Measurements from ENCODE around the gene NSUN6. TPM values are rescaled to one million over a fixed set of nuclear protein-coding genes. Genes with fewer than 3 reads are reported as not detected.

The NSUN6 gene
- total and polyA plus RNA-seq, 8 donors = 8.1 to 33.9 (median 30.6) TPM

GRCh38 chr10:18683427-18683826, 32.0 kb upstream of the NSUN6 start:
- TF ChIP-seq, protein P1, sequence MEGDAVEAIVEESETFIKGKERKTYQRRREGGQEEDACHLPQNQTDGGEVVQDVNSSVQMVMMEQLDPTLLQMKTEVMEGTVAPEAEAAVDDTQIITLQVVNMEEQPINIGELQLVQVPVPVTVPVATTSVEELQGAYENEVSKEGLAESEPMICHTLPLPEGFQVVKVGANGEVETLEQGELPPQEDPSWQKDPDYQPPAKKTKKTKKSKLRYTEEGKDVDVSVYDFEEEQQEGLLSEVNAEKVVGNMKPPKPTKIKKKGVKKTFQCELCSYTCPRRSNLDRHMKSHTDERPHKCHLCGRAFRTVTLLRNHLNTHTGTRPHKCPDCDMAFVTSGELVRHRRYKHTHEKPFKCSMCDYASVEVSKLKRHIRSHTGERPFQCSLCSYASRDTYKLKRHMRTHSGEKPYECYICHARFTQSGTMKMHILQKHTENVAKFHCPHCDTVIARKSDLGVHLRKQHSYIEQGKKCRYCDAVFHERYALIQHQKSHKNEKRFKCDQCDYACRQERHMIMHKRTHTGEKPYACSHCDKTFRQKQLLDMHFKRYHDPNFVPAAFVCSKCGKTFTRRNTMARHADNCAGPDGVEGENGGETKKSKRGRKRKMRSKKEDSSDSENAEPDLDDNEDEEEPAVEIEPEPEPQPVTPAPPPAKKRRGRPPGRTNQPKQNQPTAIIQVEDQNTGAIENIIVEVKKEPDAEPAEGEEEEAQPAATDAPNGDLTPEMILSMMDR (IDR thresholded peaks at IDR 0.05) = no peak
- intact Hi-C loops (cut with DNase I) = no loop called here
- no peak for ATAC-seq

DNA sequence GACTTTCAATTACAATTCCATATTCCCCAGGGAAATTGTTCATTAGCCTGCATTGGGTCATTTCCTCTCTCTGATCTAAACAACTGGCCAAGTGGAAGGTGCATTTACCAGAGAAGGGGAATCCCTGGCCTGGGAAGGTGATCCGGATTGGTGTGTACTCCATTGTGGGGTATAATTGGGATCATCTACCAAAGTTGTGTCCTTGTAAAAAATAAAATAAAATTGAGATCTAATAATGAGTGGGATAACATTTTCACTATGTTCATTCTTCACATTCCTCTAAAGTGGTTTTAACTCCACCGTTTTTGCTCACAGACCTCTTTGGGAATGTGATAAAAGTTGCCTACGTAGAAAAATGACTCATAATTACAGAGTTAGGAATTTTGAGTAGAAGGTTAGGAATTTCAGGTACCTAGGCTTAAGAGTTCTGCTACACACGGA, 30.6 kb upstream of the NSUN6 start:
- ATAC-seq (peak; percentile 90), DNase-seq (peak in 1 of 4 donors; percentile 25)
- Histone ChIP-seq H3K4me1 (peaks cover 0 to 8% of the 10 kb centered on the region in 2 donors), H3K4me3 (no peak overlapping the region), H3K9me3 (no peaks in the 10 kb centered on the region), H3K27ac (peak overlapping the region; percentile 37 to 42), H3K27me3 (no peaks in the 10 kb centered on the region), H3K36me3 (peaks cover 0 to 5% of the 10 kb centered on the region in 2 donors)
- TF ChIP-seq, protein P1 (IDR thresholded peaks at IDR 0.05) = no peak
- intact Hi-C loops (cut with DNase I) = no loop called here

More at GRCh38 chr10:18683427-18683826, 32.0 kb upstream of the NSUN6 start:
- H3K27me3 ChIP-seq = no peaks in the 10 kb centered on the region
- H3K9me3 ChIP-seq = no peaks in the 10 kb centered on the region
- H3K36me3 ChIP-seq = no peaks in the 10 kb centered on the region
- no peak overlapping the region for H3K4me3 ChIP-seq
- H3K27ac ChIP-seq = no peak overlapping the region
- no peak for DNase-seq
- peaks cover 0 to 8% of the 10 kb centered on the region in 2 donors for H3K4me1 ChIP-seq

- H3K4me3 ChIP-seq = no peak overlapping the region
- no peaks in the 10 kb centered on the region for H3K9me3 ChIP-seq
- no peaks in the 10 kb centered on the region for H3K27me3 ChIP-seq
- H3K27ac ChIP-seq = no peak overlapping the region
- intact Hi-C loops (cut with DNase I) = no loop called here
- DNase-seq (peak in 1 of 4 donors; percentile 19), ATAC-seq (no peak)
- peaks cover 0 to 8% of the 10 kb centered on the region in 2 donors for H3K4me1 ChIP-seq
- TF ChIP-seq, protein P1 (IDR thresholded peaks at IDR 0.05) = no peak
- H3K36me3 ChIP-seq = peaks cover 0 to 5% of the 10 kb centered on the region in 2 donors
These were observed 30.0 kb upstream of the NSUN6 start for GRCh38 chr10:18681366-18681765.

DNA sequence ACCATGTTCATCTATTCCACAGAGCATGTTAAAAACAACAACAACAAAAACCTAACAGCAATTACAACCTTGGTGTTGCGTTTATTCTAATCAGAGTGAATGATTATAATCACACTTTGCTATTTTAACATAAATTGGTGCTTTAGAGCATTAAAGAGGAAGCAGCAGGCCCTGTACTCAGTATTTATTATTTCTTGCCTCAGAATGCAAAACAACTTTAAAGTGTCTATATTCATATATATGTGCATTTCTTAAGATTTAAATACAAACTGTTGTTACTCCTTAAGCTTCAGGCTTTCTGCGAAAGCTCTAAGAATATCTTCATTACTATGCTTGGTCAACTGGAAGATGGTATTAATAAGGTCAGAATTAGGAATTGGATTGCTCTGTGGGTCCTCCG, 29.4 kb upstream of the NSUN6 start:
- peaks cover 0 to 8% of the 10 kb centered on the region in 2 donors for H3K4me1 ChIP-seq
- H3K9me3 ChIP-seq = no peaks in the 10 kb centered on the region
- intact Hi-C loops (cut with DNase I) = no loop called here
- no peak overlapping the region for H3K4me3 ChIP-seq
- peaks cover 0 to 8% of the 10 kb centered on the region in 2 donors for H3K36me3 ChIP-seq
- no peak overlapping the region for H3K27ac ChIP-seq
- TF ChIP-seq, protein P1 (IDR thresholded peaks at IDR 0.05) = no peak
- ATAC-seq = no peak
- no peaks in the 10 kb centered on the region for H3K27me3 ChIP-seq
- no peak for DNase-seq

- H3K36me3 ChIP-seq = peaks cover 0 to 57% of the 10 kb centered on the region in 2 donors
- H3K27ac ChIP-seq = peak overlapping the region; percentile 27 to 29
- TF ChIP-seq, protein P1 (IDR thresholded peaks at IDR 0.05) = no peak
- no peak overlapping the region for H3K4me3 ChIP-seq
- intact Hi-C loops (cut with DNase I) = no loop called here
- peak in 1 of 4 donors; percentile 56 for DNase-seq
- H3K4me1 ChIP-seq = no peaks in the 10 kb centered on the region
- peak; percentile 90 for ATAC-seq
- no peaks in the 10 kb centered on the region for H3K27me3 ChIP-seq
- H3K9me3 ChIP-seq = no peaks in the 10 kb centered on the region
These were observed 23.9 kb upstream of the NSUN6 start for GRCh38 chr10:18675086-18675801.

Measured in left lung (tissue), 10 donors.